SU-DHL-6 (cell line): ENCODE measurements around the gene USP47.

ENCODE experiments used
- H2AFZ ChIP-seq: fragments of 200-600 bp; sonication (generic); 2 replicates; pipeline ENCODE4 v1.6.1; 2014; ENCODE audit warnings: low read depth, mild to moderate bottlenecking, moderate library complexity, mixed read lengths, antibody characterized with exemption, low read length; ENCODE audit not compliant: severe bottlenecking
- H3F3A ChIP-seq: fragments of 200-600 bp; shearing (Covaris generic); 2 replicates; pipeline ENCODE4 v1.6.0; 2016; ENCODE audit warnings: antibody characterized with exemption, mild to moderate bottlenecking; ENCODE audit not compliant: insufficient read depth
- H3K27ac ChIP-seq: fragments of 200-600 bp; sonication (generic); 2 replicates; pipeline ENCODE4 v1.5.1; 2016; ENCODE audit warnings: low read depth, mild to moderate bottlenecking, low read length, moderate library complexity, mixed read lengths
- H3K27me3 ChIP-seq: fragments of 200-600 bp; sonication (generic), shearing (Covaris generic); 2 replicates; pipeline ENCODE4 v1.6.0; 2014; ENCODE audit warnings: mild to moderate bottlenecking, low read length
- H3K36me3 ChIP-seq: fragments of 200-600 bp; sonication (generic); 2 replicates; pipeline ENCODE4 v1.6.1; 2014; ENCODE audit warnings: mild to moderate bottlenecking, low read length, mixed read lengths
- H3K4me2 ChIP-seq: fragments of 300-600, 200-600 bp; shearing (Covaris generic), sonication (generic); 2 replicates; pipeline ENCODE4 v1.6.0; 2014; ENCODE audit warnings: low read length, low read depth, mild to moderate bottlenecking; ENCODE audit not compliant: poor library complexity, severe bottlenecking
- H3K4me3 ChIP-seq: fragments of 200-600 bp; sonication (generic); 2 replicates; pipeline ENCODE4 v1.5.1; 2014; ENCODE audit warnings: antibody characterized with exemption, low read length, mild to moderate bottlenecking, mixed read lengths; ENCODE audit not compliant: insufficient read depth, poor library complexity, severe bottlenecking
- H3K79me2 ChIP-seq: fragments of 200-600 bp; sonication (generic); 2 replicates; pipeline ENCODE4 v1.6.1; 2014; ENCODE audit warnings: mild to moderate bottlenecking, low read length, moderate library complexity; ENCODE audit not compliant: insufficient read depth
- H3K9ac ChIP-seq: fragments of 200-600 bp; sonication (generic); 2 replicates; pipeline ENCODE4 v1.7.0; 2014; ENCODE audit warnings: mild to moderate bottlenecking, low read length
- H3K9me2 ChIP-seq: fragments of 200-600 bp; sonication (generic); replicated peaks from 2 replicates; pipeline ENCODE4 v1.6.1; 2014; ENCODE audit warnings: low read length; ENCODE audit not compliant: insufficient read depth
- H3K9me3 ChIP-seq: fragments of 200-600 bp; sonication (generic); 2 replicates; pipeline ENCODE4 v1.6.1; 2014; ENCODE audit warnings: low read length, mixed read lengths; ENCODE audit not compliant: insufficient read depth
- H4K20me1 ChIP-seq: fragments of 200-600 bp; sonication (generic); 2 replicates; pipeline ENCODE4 v1.6.1; 2014; ENCODE audit warnings: low read depth, mild to moderate bottlenecking, antibody characterized with exemption, low read length, moderate library complexity, mixed read lengths
- EZH2phosphoT487 ChIP-seq: fragments of 200-600 bp; sonication (generic), shearing (Covaris generic); conservative IDR thresholded peaks from 2 replicates; pipeline ENCODE4 v1.6.1; 2018; ENCODE audit warnings: mild to moderate bottlenecking, antibody characterized with exemption, low read length, moderate library complexity, mixed read lengths
- TF ChIP-seq, protein P1 (sequence below): fragments of 200-600 bp; sonication (generic); IDR thresholded peaks from one replicate; pipeline ENCODE4 v1.5.1; 2017; ENCODE audit warnings: antibody characterized with exemption, mild to moderate bottlenecking, low read length, moderate library complexity; ENCODE audit not compliant: insufficient read depth, poor library complexity, severe bottlenecking

USP47 gene

GRCh38 chr11:11847082-11847481, 5.3 kb downstream of the USP47 start:
- no peaks in the 10 kb centered on the region; the same call in 1 of the 2 replicates for H3F3A ChIP-seq
- H3K36me3 ChIP-seq, result no peaks in the 10 kb centered on the region
- H3K79me2 ChIP-seq, result peaks cover 95% of the 10 kb centered on the region
- no peak overlapping the region for H3K27ac ChIP-seq
- no peak overlapping the region for H3K4me2 ChIP-seq
- TF ChIP-seq, protein P1, sequence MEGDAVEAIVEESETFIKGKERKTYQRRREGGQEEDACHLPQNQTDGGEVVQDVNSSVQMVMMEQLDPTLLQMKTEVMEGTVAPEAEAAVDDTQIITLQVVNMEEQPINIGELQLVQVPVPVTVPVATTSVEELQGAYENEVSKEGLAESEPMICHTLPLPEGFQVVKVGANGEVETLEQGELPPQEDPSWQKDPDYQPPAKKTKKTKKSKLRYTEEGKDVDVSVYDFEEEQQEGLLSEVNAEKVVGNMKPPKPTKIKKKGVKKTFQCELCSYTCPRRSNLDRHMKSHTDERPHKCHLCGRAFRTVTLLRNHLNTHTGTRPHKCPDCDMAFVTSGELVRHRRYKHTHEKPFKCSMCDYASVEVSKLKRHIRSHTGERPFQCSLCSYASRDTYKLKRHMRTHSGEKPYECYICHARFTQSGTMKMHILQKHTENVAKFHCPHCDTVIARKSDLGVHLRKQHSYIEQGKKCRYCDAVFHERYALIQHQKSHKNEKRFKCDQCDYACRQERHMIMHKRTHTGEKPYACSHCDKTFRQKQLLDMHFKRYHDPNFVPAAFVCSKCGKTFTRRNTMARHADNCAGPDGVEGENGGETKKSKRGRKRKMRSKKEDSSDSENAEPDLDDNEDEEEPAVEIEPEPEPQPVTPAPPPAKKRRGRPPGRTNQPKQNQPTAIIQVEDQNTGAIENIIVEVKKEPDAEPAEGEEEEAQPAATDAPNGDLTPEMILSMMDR, result no peak
- TF ChIP-seq EZH2phosphoT487, result no peak
- H3K9me3 ChIP-seq, result no peaks in the 10 kb centered on the region
- H3K4me3 ChIP-seq, result no peak overlapping the region
- no peaks in the 10 kb centered on the region for H3K9me2 ChIP-seq
- H3K27me3 ChIP-seq, result no peaks in the 10 kb centered on the region
- H4K20me1 ChIP-seq, result peaks cover 62% of the 10 kb centered on the region
- H2AFZ ChIP-seq, result no peak overlapping the region
- no peak overlapping the region for H3K9ac ChIP-seq

GRCh38 chr11:11848891-11849746, 7.3 kb downstream of the USP47 start:
- Histone ChIP-seq H3K79me2 (peaks cover 96% of the 10 kb centered on the region), H3F3A (no peaks in the 10 kb centered on the region), H4K20me1 (peaks cover 67% of the 10 kb centered on the region), H2AFZ (no peak overlapping the region), H3K9me2 (no peaks in the 10 kb centered on the region), H3K27ac (no peak overlapping the region), H3K9me3 (no peaks in the 10 kb centered on the region), H3K4me2 (no peak overlapping the region), H3K4me3 (no peak overlapping the region), H3K9ac (no peak overlapping the region), H3K36me3 (no peaks in the 10 kb centered on the region), H3K27me3 (no peaks in the 10 kb centered on the region)
- TF ChIP-seq, protein P1, result peak; percentile 96
- TF ChIP-seq EZH2phosphoT487, result no peak

DNA sequence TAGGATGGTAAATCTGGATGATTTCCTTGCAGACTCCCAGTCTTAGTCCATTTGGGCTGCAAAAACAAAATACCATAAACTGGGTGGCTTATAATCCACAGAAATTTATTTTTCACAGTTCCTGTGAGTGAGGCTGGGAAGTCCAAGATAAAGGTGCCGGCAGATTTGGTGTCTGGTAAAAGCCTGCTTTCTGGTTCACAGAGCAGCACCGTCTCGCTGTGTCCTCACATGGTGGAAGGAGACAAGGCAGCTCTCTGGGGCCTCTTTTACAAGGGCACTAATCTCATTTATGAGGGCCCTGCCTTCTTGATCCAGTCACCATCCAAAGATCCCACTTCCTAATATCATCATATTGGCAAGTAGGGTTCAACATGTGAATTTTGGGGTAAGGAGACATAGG, 8.9 kb downstream of the USP47 start:
- no peaks in the 10 kb centered on the region for H3K9me2 ChIP-seq
- H3K36me3 ChIP-seq, result no peaks in the 10 kb centered on the region
- no peak overlapping the region for H2AFZ ChIP-seq
- no peak overlapping the region for H3K9ac ChIP-seq
- TF ChIP-seq, protein P1, result no peak
- TF ChIP-seq EZH2phosphoT487, result no peak
- peaks cover 95% of the 10 kb centered on the region for H3K79me2 ChIP-seq
- no peak overlapping the region for H3K4me2 ChIP-seq
- H3F3A ChIP-seq, result no peaks in the 10 kb centered on the region
- no peak overlapping the region for H3K27ac ChIP-seq
- peaks cover 60% of the 10 kb centered on the region for H4K20me1 ChIP-seq
- no peaks in the 10 kb centered on the region for H3K27me3 ChIP-seq
- no peak overlapping the region for H3K4me3 ChIP-seq
- H3K9me3 ChIP-seq, result no peaks in the 10 kb centered on the region
